ENCODE data around the gene PBX4. TPM values are rescaled to one million over a fixed set of nuclear protein-coding genes. Genes with fewer than 3 reads are reported as not detected.
A peak's percentile ranks its signal among the peaks of the same experiment; 100 is the strongest.

The PBX4 gene
- total and polyA plus RNA-seq, 2 experiments from 2014 or later = 0.32 to 0.63 TPM

- Histone ChIP-seq H3K4me1 (ENCODE audit: insufficient read depth) (no peaks in the 10 kb centered on the region), H3K36me3 (ENCODE audit: low read depth) (no peaks in the 10 kb centered on the region), H3K27ac (no peak overlapping the region), H3K9me3 (ENCODE audit: low read depth) (no peaks in the 10 kb centered on the region), H3K4me2 (ENCODE audit: unreplicated experiment) (no peak overlapping the region), H2AFZ (no peak overlapping the region), H3K9ac (no peak overlapping the region), H4K20me1 (ENCODE audit: insufficient read depth) (no peaks in the 10 kb centered on the region), H3K9me2 (ENCODE audit: insufficient read depth) (no peaks in the 10 kb centered on the region), H3F3A (ENCODE audit: insufficient read depth) (no peaks in the 10 kb centered on the region), H3K4me3 (no peak overlapping the region), H3K27me3 (replicated peaks; ENCODE audit: insufficient read depth) (no peaks in the 10 kb centered on the region), H3K79me2 (ENCODE audit: insufficient read depth) (no peaks in the 10 kb centered on the region)
- DNase-seq = no peak
- in situ Hi-C loops (cut with MboI) = no loop called here
- 91% methylated on average over 11 of the region's 11 CpGs for WGBS, 2 experiments (ENCODE audit: low coverage in 1 of 2, low lambda C conversion rate in 2 of 2, missing lambda C conversion rate in 2 of 2)
- TF ChIP-seq EZH2 (IDR thresholded peaks at IDR 0.05; ENCODE audit: insufficient read depth, poor library complexity, severe bottlenecking) = no peak
These were observed 47.3 kb downstream of the PBX4 start for GRCh38 chr19:19571071-19571786.

GRCh38 chr19:19570571-19570970 lies 47.9 kb downstream of the PBX4 start:
- H3K27me3 ChIP-seq (replicated peaks; ENCODE audit: insufficient read depth) = no peaks in the 10 kb centered on the region
- no peaks in the 10 kb centered on the region for H3F3A ChIP-seq (ENCODE audit: insufficient read depth)
- no peak for DNase-seq

GRCh38 chr19:19568802-19569756 lies 49.4 kb downstream of the PBX4 start:
- Histone ChIP-seq H4K20me1 (ENCODE audit: insufficient read depth) (no peaks in the 10 kb centered on the region), H3F3A (ENCODE audit: insufficient read depth) (no peaks in the 10 kb centered on the region), H3K9ac (no peak overlapping the region), H3K4me1 (ENCODE audit: insufficient read depth) (no peaks in the 10 kb centered on the region), H3K9me3 (ENCODE audit: low read depth) (no peaks in the 10 kb centered on the region), H3K27ac (no peak overlapping the region), H3K4me3 (no peak overlapping the region), H3K36me3 (ENCODE audit: low read depth) (no peaks in the 10 kb centered on the region), H3K9me2 (ENCODE audit: insufficient read depth) (no peaks in the 10 kb centered on the region), H3K27me3 (replicated peaks; ENCODE audit: insufficient read depth) (no peaks in the 10 kb centered on the region), H3K4me2 (ENCODE audit: unreplicated experiment) (no peak overlapping the region), H2AFZ (no peak overlapping the region), H3K79me2 (ENCODE audit: insufficient read depth) (no peaks in the 10 kb centered on the region)
- TF ChIP-seq EZH2 (IDR thresholded peaks at IDR 0.05; ENCODE audit: insufficient read depth, poor library complexity, severe bottlenecking) (no peak), EZH2phosphoT487 (IDR thresholded peaks at IDR 0.05; ENCODE audit: insufficient read depth, low read depth) (no peak)
- DNase-seq = peak; percentile 82
- in situ Hi-C loops (cut with MboI) = no loop called here
- WGBS, 2 experiments (ENCODE audit: low coverage in 1 of 2, low lambda C conversion rate in 2 of 2, missing lambda C conversion rate in 2 of 2) = 89 to 91% methylated on average over 25 of the region's 25 CpGs

More at GRCh38 chr19:19570571-19570970, 47.9 kb downstream of the PBX4 start:
- TF ChIP-seq EZH2phosphoT487 (IDR thresholded peaks at IDR 0.05; ENCODE audit: insufficient read depth, low read depth) (no peak), EZH2 (IDR thresholded peaks at IDR 0.05; ENCODE audit: insufficient read depth, poor library complexity, severe bottlenecking) (no peak)
- no peaks in the 10 kb centered on the region for H3K9me3 ChIP-seq (ENCODE audit: low read depth)
- H2AFZ ChIP-seq = no peak overlapping the region
- H3K9me2 ChIP-seq (ENCODE audit: insufficient read depth) = no peaks in the 10 kb centered on the region
- 82 to 87% methylated on average over 10 of the region's 10 CpGs for WGBS, 2 experiments (ENCODE audit: low coverage in 1 of 2, low lambda C conversion rate in 2 of 2, missing lambda C conversion rate in 2 of 2)
- no peaks in the 10 kb centered on the region for H3K79me2 ChIP-seq (ENCODE audit: insufficient read depth)
- no peaks in the 10 kb centered on the region for H3K4me1 ChIP-seq (ENCODE audit: insufficient read depth)
- H3K4me2 ChIP-seq (ENCODE audit: unreplicated experiment) = no peak overlapping the region
- no peaks in the 10 kb centered on the region for H3K36me3 ChIP-seq (ENCODE audit: low read depth)
- H4K20me1 ChIP-seq (ENCODE audit: insufficient read depth) = no peaks in the 10 kb centered on the region
- H3K9ac ChIP-seq = no peak overlapping the region
- no peak overlapping the region for H3K4me3 ChIP-seq
- H3K27ac ChIP-seq = no peak overlapping the region
- in situ Hi-C loops (cut with MboI) = no loop called here

GRCh38 chr19:19567391-19567790 lies 51.1 kb downstream of the PBX4 start:
- in situ Hi-C loops (cut with MboI) = no loop called here
- H3K9me3 ChIP-seq (ENCODE audit: low read depth) = no peaks in the 10 kb centered on the region
- no peaks in the 10 kb centered on the region for H3K36me3 ChIP-seq (ENCODE audit: low read depth)
- H3K27ac ChIP-seq = no peak overlapping the region
- H4K20me1 ChIP-seq (ENCODE audit: insufficient read depth) = no peaks in the 10 kb centered on the region
- no peak overlapping the region for H2AFZ ChIP-seq
- WGBS, 2 experiments (ENCODE audit: low coverage in 1 of 2, low lambda C conversion rate in 2 of 2, missing lambda C conversion rate in 2 of 2) = 77 to 83% methylated on average over 3 of the region's 3 CpGs
- H3K27me3 ChIP-seq (replicated peaks; ENCODE audit: insufficient read depth) = no peaks in the 10 kb centered on the region
- no peak overlapping the region for H3K9ac ChIP-seq
- TF ChIP-seq EZH2phosphoT487 (IDR thresholded peaks at IDR 0.05; ENCODE audit: insufficient read depth, low read depth) = no peak
- TF ChIP-seq EZH2 (IDR thresholded peaks at IDR 0.05; ENCODE audit: insufficient read depth, poor library complexity, severe bottlenecking) = no peak
- no peaks in the 10 kb centered on the region for H3F3A ChIP-seq (ENCODE audit: insufficient read depth)
- no peaks in the 10 kb centered on the region for H3K4me1 ChIP-seq (ENCODE audit: insufficient read depth)
- H3K4me2 ChIP-seq (ENCODE audit: unreplicated experiment) = no peak overlapping the region
- no peaks in the 10 kb centered on the region for H3K9me2 ChIP-seq (ENCODE audit: insufficient read depth)
- no peak for DNase-seq
- H3K4me3 ChIP-seq = no peak overlapping the region
- H3K79me2 ChIP-seq (ENCODE audit: insufficient read depth) = no peaks in the 10 kb centered on the region
